Kidney (tissue), 14 donors: ENCODE measurements around the gene FOXA3. TPM values are rescaled to one million over a fixed set of nuclear protein-coding genes. Genes with fewer than 3 reads are reported as not detected.

Source experiments
- DNase-seq, 5 donors: peaks; one replicate each; pipeline ENCODE4 v3.0.0-alpha.2; 2013 to 2020
- FAIRE-seq: peaks from 2 replicates; lab custom pipeline; 2012; peaks lifted over from hg19 to GRCh38; lab: Jason Lieb, UNC
- H3K27ac ChIP-seq, 2 donors: one replicate each; pipeline ENCODE4 v1.7.0; 2013; ENCODE audit warnings: low read depth in 2 of 2, low read length in 2 of 2, inconsistent platforms in 1 of 2
- H3K27me3 ChIP-seq: one replicate; pipeline ENCODE4 v1.7.1; 2013; ENCODE audit warnings: low read length, inconsistent platforms; ENCODE audit not compliant: control insufficient read depth, insufficient read depth
- H3K36me3 ChIP-seq, 3 donors: one replicate each; pipeline versions ENCODE4 v1.7.0 to v1.7.1; 2013; ENCODE audit warnings: low read length in 3 of 3, control low read depth in 1 of 3, inconsistent platforms in 1 of 3; ENCODE audit not compliant: insufficient read depth in 3 of 3, control insufficient read depth in 2 of 3
- H3K4me1 ChIP-seq, 3 donors: one replicate each; pipeline versions ENCODE4 v1.7.0 to v1.7.1; 2013; ENCODE audit warnings: low read length in 3 of 3, inconsistent platforms in 1 of 3, low read depth in 1 of 3; ENCODE audit not compliant: control insufficient read depth in 2 of 3, insufficient read depth in 2 of 3
- H3K4me3 ChIP-seq, 3 donors: one replicate each; pipeline versions ENCODE4 v1.7.0 to v1.8.1; 2013; ENCODE audit warnings: low read length in 3 of 3, control low read depth in 1 of 3, inconsistent platforms in 1 of 3
- H3K9ac ChIP-seq, 3 donors: one replicate each; pipeline versions ENCODE4 v1.7.0 to v1.7.1; 2013; ENCODE audit warnings: low read length in 3 of 3, control low read depth in 1 of 3, inconsistent platforms in 1 of 3
- H3K9me3 ChIP-seq, 3 donors: one replicate each; pipeline versions ENCODE4 v1.7.0 to v1.7.1; 2013; ENCODE audit warnings: low read length in 3 of 3, control low read depth in 1 of 3, inconsistent platforms in 1 of 3; ENCODE audit not compliant: control insufficient read depth in 2 of 3, insufficient read depth in 1 of 3
- intact Hi-C: fragments of 100-400 bp; cut with DNase I; formaldehyde crosslinking; loops from one replicate; pipeline ENCODE4 v1.11.1; 2022
- polyA plus RNA-seq: library from polyadenylated mRNA; stranded (reverse); fragments of 350-450 nt; fragmentation: Illumina TruSeq; extraction: RNeasy Lipid Tissue Mini Kit (QIAGEN cat#74804); gene quantifications from one replicate; pipeline ENCODE4 v1.2.3, GENCODE V29; 2014; ENCODE audit warnings: low read depth, low replicate concordance; ENCODE audit not compliant: insufficient read depth
- total RNA-seq: library from RNA; stranded (reverse); fragmentation: NEBNext Ultra II Directional; extraction: Animal tissue kit (Norgen Biotek cat#: 25700); gene quantifications from one replicate; pipeline ENCODE4 v1.2.1, GENCODE V29; 2021
- TF ChIP-seq, protein P1 (sequence below): IDR thresholded peaks from 3 replicates; pipeline ENCODE4 v1.5.1; 2012; ENCODE audit warnings: mild to moderate bottlenecking, moderate library complexity, borderline replicate concordance; ENCODE audit not compliant: insufficient read depth; ENCODE audit errors: extremely low read depth
- donor health status: control.
- donor health status: control.
- donor health status: control.
- donor health status: control.
- donor health status: control.
- donor health status: DM: yes; HTN: yes; CAD: no.
- donor health status: Normal renal cell carcinoma (clear cell type).

FOXA3 gene
- total and polyA plus RNA-seq, 2 donors from 2014 or later: 1.8 to 3.7 TPM

DNA sequence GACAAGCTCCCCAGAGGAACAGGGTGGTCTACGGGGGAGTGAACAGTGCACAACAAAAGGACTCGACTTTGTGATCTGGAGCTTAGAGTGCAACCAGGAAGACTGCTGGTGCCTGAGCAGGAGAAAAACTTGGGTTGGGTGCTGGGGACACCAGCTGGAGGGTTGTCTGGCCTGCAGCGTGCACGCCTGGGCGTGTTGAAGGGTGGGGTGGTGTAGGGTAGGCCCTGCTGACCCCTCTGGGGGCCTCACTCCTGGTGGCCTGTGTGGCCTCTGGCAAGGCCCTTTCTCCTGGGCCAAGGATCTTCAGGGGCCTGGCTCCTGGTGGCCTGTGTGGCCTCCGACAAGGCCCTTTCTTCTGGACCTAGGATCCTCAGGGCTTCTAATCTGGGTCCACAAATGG lies 44.4 kb upstream of the FOXA3 start:
- DNase-seq: no peak
- H3K36me3 ChIP-seq: peaks cover 0 to 9% (median 2%) of the 10 kb centered on the region in 3 donors
- TF ChIP-seq, protein P1, sequence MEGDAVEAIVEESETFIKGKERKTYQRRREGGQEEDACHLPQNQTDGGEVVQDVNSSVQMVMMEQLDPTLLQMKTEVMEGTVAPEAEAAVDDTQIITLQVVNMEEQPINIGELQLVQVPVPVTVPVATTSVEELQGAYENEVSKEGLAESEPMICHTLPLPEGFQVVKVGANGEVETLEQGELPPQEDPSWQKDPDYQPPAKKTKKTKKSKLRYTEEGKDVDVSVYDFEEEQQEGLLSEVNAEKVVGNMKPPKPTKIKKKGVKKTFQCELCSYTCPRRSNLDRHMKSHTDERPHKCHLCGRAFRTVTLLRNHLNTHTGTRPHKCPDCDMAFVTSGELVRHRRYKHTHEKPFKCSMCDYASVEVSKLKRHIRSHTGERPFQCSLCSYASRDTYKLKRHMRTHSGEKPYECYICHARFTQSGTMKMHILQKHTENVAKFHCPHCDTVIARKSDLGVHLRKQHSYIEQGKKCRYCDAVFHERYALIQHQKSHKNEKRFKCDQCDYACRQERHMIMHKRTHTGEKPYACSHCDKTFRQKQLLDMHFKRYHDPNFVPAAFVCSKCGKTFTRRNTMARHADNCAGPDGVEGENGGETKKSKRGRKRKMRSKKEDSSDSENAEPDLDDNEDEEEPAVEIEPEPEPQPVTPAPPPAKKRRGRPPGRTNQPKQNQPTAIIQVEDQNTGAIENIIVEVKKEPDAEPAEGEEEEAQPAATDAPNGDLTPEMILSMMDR: no peak
- no peak overlapping the region for H3K4me3 ChIP-seq
- intact Hi-C loops: no loop called here
- H3K9me3 ChIP-seq: no peaks in the 10 kb centered on the region
- no peaks in the 10 kb centered on the region for H3K4me1 ChIP-seq
- FAIRE-seq: no peak
- no peaks in the 10 kb centered on the region for H3K27me3 ChIP-seq
- H3K9ac ChIP-seq: no peak overlapping the region
- H3K27ac ChIP-seq: no peak overlapping the region

DNA sequence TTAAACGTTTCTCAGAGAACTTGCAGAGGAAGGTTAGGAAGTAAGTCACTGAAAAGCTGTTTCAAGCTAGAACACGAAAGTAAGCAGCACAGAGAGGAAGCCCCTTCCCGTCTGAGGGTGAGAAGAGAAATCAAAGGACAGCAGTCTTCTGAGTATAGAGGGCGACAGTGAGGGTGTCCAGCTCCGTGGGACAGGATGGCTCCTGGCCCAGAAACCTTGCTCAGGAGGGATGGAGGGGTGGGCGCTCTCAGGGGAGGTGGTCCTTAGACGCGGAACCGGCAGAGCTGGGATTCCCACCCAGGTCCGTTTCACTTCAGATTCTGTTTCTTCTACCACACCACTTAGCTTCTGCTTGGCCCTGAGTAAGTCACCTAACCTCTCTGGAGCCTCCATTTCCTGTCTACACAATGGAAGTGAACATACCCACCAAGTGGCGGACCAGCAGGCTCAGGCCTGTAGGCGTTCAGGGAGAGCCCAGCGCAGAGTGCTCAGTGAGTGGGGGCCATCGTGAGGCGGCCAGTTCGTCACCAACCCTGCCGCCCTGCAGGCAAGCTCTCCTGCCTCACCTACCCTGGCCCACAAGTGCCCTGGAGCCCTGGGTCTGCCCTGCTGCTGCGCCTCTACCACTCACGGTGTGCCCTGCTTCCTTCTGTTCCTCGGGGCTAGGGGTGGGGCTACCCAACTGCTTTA lies 43.6 kb upstream of the FOXA3 start:
- no peak for FAIRE-seq
- Histone ChIP-seq H3K4me3 (no peak overlapping the region), H3K9me3 (no peaks in the 10 kb centered on the region), H3K27ac (no peak overlapping the region), H3K9ac (no peak overlapping the region), H3K36me3 (peaks cover 0 to 9% (median 4%) of the 10 kb centered on the region in 3 donors), H3K27me3 (no peaks in the 10 kb centered on the region), H3K4me1 (no peaks in the 10 kb centered on the region)
- DNase-seq: no peak
- TF ChIP-seq, protein P1: no peak
- intact Hi-C loops: no loop called here

DNA sequence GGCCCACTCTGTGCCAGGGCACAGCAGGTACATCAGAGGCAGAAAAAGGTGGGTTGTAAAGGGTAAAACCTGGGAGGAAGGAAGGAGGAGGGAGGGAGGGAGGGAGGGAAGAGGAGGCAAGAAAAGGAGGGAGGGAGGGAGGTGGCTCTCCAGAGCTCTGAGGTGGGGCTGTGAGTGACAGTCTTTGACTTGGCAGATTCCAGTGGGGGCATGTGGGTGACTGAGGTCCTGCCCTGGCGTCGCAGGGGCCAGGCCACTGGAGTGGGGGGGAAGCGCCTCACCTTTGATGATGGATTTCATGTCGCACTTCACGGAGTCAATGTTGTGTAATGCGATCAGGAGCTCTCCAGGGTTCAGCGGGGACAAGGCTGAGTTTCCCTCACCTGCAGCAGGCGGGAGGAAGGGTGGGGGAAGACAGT lies 43.0 kb upstream of the FOXA3 start:
- TF ChIP-seq, protein P1: no peak
- FAIRE-seq: no peak
- H3K36me3 ChIP-seq: peaks cover 0 to 9% (median 9%) of the 10 kb centered on the region in 3 donors
- no peaks in the 10 kb centered on the region for H3K9me3 ChIP-seq
- no peak overlapping the region for H3K9ac ChIP-seq
- no peak overlapping the region for H3K4me3 ChIP-seq
- H3K27ac ChIP-seq: no peak overlapping the region
- H3K27me3 ChIP-seq: no peaks in the 10 kb centered on the region
- peak in 2 of 5 donors; percentile 38 to 42 for DNase-seq
- intact Hi-C loops: no loop called here
- no peaks in the 10 kb centered on the region for H3K4me1 ChIP-seq
